Naive thymus-derived CD8-positive, alpha-beta T cell (primary cell): ENCODE measurements around the gene CNR2. TPM values are rescaled to one million over a fixed set of nuclear protein-coding genes. Genes with fewer than 3 reads are reported as not detected.

Experiments used
- ATAC-seq, 2 donors: fragments of 150-1000 bp; cut with Tn5 transposase in 1 of 2; sonication (Bioruptor Pico), chemical (Tn5 transposase) in 1 of 2; 1 replicate in 1 of 2; 2 replicates in 1 of 2; pipeline ENCODE4 v1.10.0; 2021; ENCODE audit warnings: mild to moderate bottlenecking in 2 of 2, moderate library complexity in 2 of 2
- POLR2A ChIA-PET: fragments of 350-600 bp; sonication (Branson Sonifier 250); formaldehyde crosslinking; loops from one replicate; lab custom pipeline; 2021; ENCODE audit warnings: antibody characterized with exemption; lab: Charles Lee
- DNase-seq, 10 donors: peaks; one replicate each; pipeline versions ENCODE4 v3.0.0 to v3.0.0-alpha.2; 2020 to 2022
- H3K27ac Mint-ChIP-seq, 10 donors: one replicate each; pipeline ENCODE4 v1.8.0; 2020 to 2022; ENCODE audit warnings: mild to moderate bottlenecking in 10 of 10, mixed read lengths in 10 of 10, moderate library complexity in 4 of 10, inconsistent platforms in 1 of 10
- H3K27me3 Mint-ChIP-seq, 5 donors: one replicate each; pipeline ENCODE4 v1.8.0; 2021 to 2022; ENCODE audit warnings: mixed read lengths in 5 of 5
- H3K36me3 Mint-ChIP-seq, 3 donors: one replicate each; pipeline ENCODE4 v1.8.0; 2020 to 2022; ENCODE audit warnings: mixed read lengths in 3 of 3, mild to moderate bottlenecking in 2 of 3, inconsistent platforms in 1 of 3
- H3K4me1 Mint-ChIP-seq, 4 donors: one replicate each; pipeline ENCODE4 v1.8.0; 2021 to 2022; ENCODE audit warnings: mixed read lengths in 4 of 4
- H3K4me3 Mint-ChIP-seq, 10 donors: one replicate each; pipeline ENCODE4 v1.8.0; 2020 to 2022; ENCODE audit warnings: mild to moderate bottlenecking in 10 of 10, mixed read lengths in 10 of 10, moderate library complexity in 6 of 10, inconsistent platforms in 1 of 10
- H3K9me3 Mint-ChIP-seq, 9 donors: one replicate each; pipeline ENCODE4 v1.8.0; 2020 to 2022; ENCODE audit warnings: mixed read lengths in 9 of 9, mild to moderate bottlenecking in 3 of 9, inconsistent platforms in 1 of 9, moderate library complexity in 1 of 9
- polyA plus RNA-seq, 3 donors: library from polyadenylated mRNA; unstranded; fragments of 300-500 nt; fragmentation: Illumina TruSeq; gene quantifications; one replicate each; pipeline ENCODE4 v1.2.3, GENCODE V29; 2021
- total RNA-seq, 8 experiments: library from RNA in 2 of 8; stranded (reverse) in 2 of 8; gene quantifications; one replicate each; pipeline ENCODE4 v1.2.3 and lab custom pipeline; 2021 to 2026

Gene CNR2
- total and polyA plus RNA-seq, 5 experiments from 2014 or later, result 0.05 to 3.2 (median 0.99) TPM

GRCh38 chr1:23899070-23899469 is 14.1 kb downstream of the CNR2 start:
- Mint-ChIP-seq H3K27ac (peak overlapping the region in 2 of 10 donors; percentile 8 to 48), H3K9me3 (no peaks in the 10 kb centered on the region), H3K4me1 (peaks cover 6 to 63% (median 24%) of the 10 kb centered on the region in 4 donors), H3K36me3 (no peaks in the 10 kb centered on the region), H3K27me3 (peaks cover 0 to 11% (median 0%) of the 10 kb centered on the region in 5 donors), H3K4me3 (peak overlapping the region in 1 of 10 donors; percentile 53)
- POLR2A ChIA-PET, result no interaction called here
- no peak for DNase-seq
- ATAC-seq, result no peak

GRCh38 chr1:23897083-23897482 is 16.1 kb downstream of the CNR2 start:
- Mint-ChIP-seq H3K27me3 (peaks cover 0 to 5% (median 0%) of the 10 kb centered on the region in 5 donors), H3K36me3 (no peaks in the 10 kb centered on the region), H3K4me3 (peak overlapping the region in 1 of 10 donors; percentile 1), H3K9me3 (no peaks in the 10 kb centered on the region), H3K4me1 (peaks cover 6 to 69% (median 22%) of the 10 kb centered on the region in 4 donors), H3K27ac (peak overlapping the region in 4 of 10 donors; percentile 47 to 82 (median 60))
- ATAC-seq (no peak), DNase-seq (no peak)
- POLR2A ChIA-PET, result interaction anchor here (0.6 to 1.6 kb wide), 2 partner anchors 12 to 63 kb away, joined by 3 read pairs; no protein-coding TSS in a partner anchor

- H3K27ac Mint-ChIP-seq, result peak overlapping the region; percentile 2 to 83 (median 48)
- peak in 6 of 10 donors; percentile 13 to 61 (median 35) for DNase-seq
Measured at GRCh38 chr1:23896491-23896890, 16.7 kb downstream of the CNR2 start.

GRCh38 chr1:23895993-23896392 is 17.2 kb downstream of the CNR2 start:
- DNase-seq, result no peak
- Mint-ChIP-seq H3K4me1 (peaks cover 6 to 70% (median 22%) of the 10 kb centered on the region in 4 donors), H3K27ac (peak overlapping the region; percentile 3 to 83 (median 48)), H3K4me3 (peak overlapping the region in 4 of 10 donors; percentile 20 to 77 (median 24)), H3K27me3 (no peaks in the 10 kb centered on the region), H3K36me3 (no peaks in the 10 kb centered on the region), H3K9me3 (no peaks in the 10 kb centered on the region)
- ATAC-seq, result no peak
- POLR2A ChIA-PET, result no interaction called here

More at GRCh38 chr1:23896491-23896890, 16.7 kb downstream of the CNR2 start:
- POLR2A ChIA-PET, result interaction anchor here (1.6 kb wide), 1 partner anchor 64 kb away, joined by 3 read pairs; no protein-coding TSS in a partner anchor
- H3K9me3 Mint-ChIP-seq, result no peaks in the 10 kb centered on the region
- peak overlapping the region in 8 of 10 donors; percentile 20 to 77 (median 38) for H3K4me3 Mint-ChIP-seq
- peaks cover 6 to 72% (median 22%) of the 10 kb centered on the region in 4 donors for H3K4me1 Mint-ChIP-seq
- no peaks in the 10 kb centered on the region for H3K36me3 Mint-ChIP-seq
- ATAC-seq, result peak; percentile 69 to 97
- H3K27me3 Mint-ChIP-seq, result peaks cover 0 to 4% (median 0%) of the 10 kb centered on the region in 5 donors

- peak overlapping the region in 1 of 10 donors; percentile 29 for H3K27ac Mint-ChIP-seq
- H3K36me3 Mint-ChIP-seq, result no peaks in the 10 kb centered on the region
- no peaks in the 10 kb centered on the region for H3K9me3 Mint-ChIP-seq
- ATAC-seq, result no peak
- no peaks in the 10 kb centered on the region for H3K27me3 Mint-ChIP-seq
- POLR2A ChIA-PET, result no interaction called here
- H3K4me1 Mint-ChIP-seq, result peaks cover 6 to 65% (median 21%) of the 10 kb centered on the region in 4 donors
- no peak overlapping the region for H3K4me3 Mint-ChIP-seq
- DNase-seq, result no peak
Measured at GRCh38 chr1:23895082-23895481, 18.1 kb downstream of the CNR2 start.

GRCh38 chr1:23889074-23889473 is 24.1 kb downstream of the CNR2 start:
- no peak for ATAC-seq
- peak overlapping the region in 1 of 10 donors; percentile 40 for H3K27ac Mint-ChIP-seq
- H3K36me3 Mint-ChIP-seq, result no peaks in the 10 kb centered on the region
- no peak for DNase-seq
- no peaks in the 10 kb centered on the region for H3K27me3 Mint-ChIP-seq
- H3K4me1 Mint-ChIP-seq, result peaks cover 0 to 40% (median 0%) of the 10 kb centered on the region in 4 donors
- no peaks in the 10 kb centered on the region for H3K9me3 Mint-ChIP-seq
- H3K4me3 Mint-ChIP-seq, result no peak overlapping the region
- POLR2A ChIA-PET, result no interaction called here

- no peak for DNase-seq
- POLR2A ChIA-PET, result interaction anchor here (0.6 kb wide), 1 partner anchor 12 kb away, joined by 3 read pairs; no protein-coding TSS in a partner anchor
- peaks cover 0 to 22% (median 0%) of the 10 kb centered on the region in 4 donors for H3K4me1 Mint-ChIP-seq
- no peak overlapping the region for H3K27ac Mint-ChIP-seq
- H3K9me3 Mint-ChIP-seq, result peaks cover 0 to 1% (median 0%) of the 10 kb centered on the region in 9 donors
- no peak overlapping the region for H3K4me3 Mint-ChIP-seq
- H3K27me3 Mint-ChIP-seq, result no peaks in the 10 kb centered on the region
- H3K36me3 Mint-ChIP-seq, result no peaks in the 10 kb centered on the region
- no peak for ATAC-seq
Measured at GRCh38 chr1:23885222-23885621, 27.9 kb downstream of the CNR2 start.

- peaks cover 0 to 24% (median 13%) of the 10 kb centered on the region in 9 donors for H3K9me3 Mint-ChIP-seq
- no peak overlapping the region for H3K27ac Mint-ChIP-seq
Measured at GRCh38 chr1:23882746-23883145, 30.4 kb downstream of the CNR2 start.

GRCh38 chr1:23879809-23880208 is 33.4 kb downstream of the CNR2 start:
- Mint-ChIP-seq H3K27me3 (no peaks in the 10 kb centered on the region), H3K27ac (no peak overlapping the region), H3K4me1 (peaks cover 0 to 1% (median 0%) of the 10 kb centered on the region in 4 donors), H3K4me3 (no peak overlapping the region), H3K9me3 (peaks cover 0 to 33% (median 16%) of the 10 kb centered on the region in 9 donors), H3K36me3 (peaks cover 0 to 21% (median 15%) of the 10 kb centered on the region in 3 donors)
- DNase-seq (no peak), ATAC-seq (no peak)
- POLR2A ChIA-PET, result no interaction called here

More at GRCh38 chr1:23882746-23883145, 30.4 kb downstream of the CNR2 start:
- POLR2A ChIA-PET, result no interaction called here
- no peak overlapping the region for H3K4me3 Mint-ChIP-seq
- H3K4me1 Mint-ChIP-seq, result peaks cover 0 to 5% (median 0%) of the 10 kb centered on the region in 4 donors
- ATAC-seq (no peak), DNase-seq (no peak)
- no peaks in the 10 kb centered on the region for H3K27me3 Mint-ChIP-seq
- H3K36me3 Mint-ChIP-seq, result peaks cover 0 to 15% (median 8%) of the 10 kb centered on the region in 3 donors

- peaks cover 0 to 1% (median 0%) of the 10 kb centered on the region in 5 donors for H3K27me3 Mint-ChIP-seq
- peaks cover 0 to 1% (median 0%) of the 10 kb centered on the region in 4 donors for H3K4me1 Mint-ChIP-seq
- peak overlapping the region in 1 of 10 donors; percentile 38 for H3K4me3 Mint-ChIP-seq
- H3K9me3 Mint-ChIP-seq, result peaks cover 0 to 33% (median 16%) of the 10 kb centered on the region in 9 donors
- no peak overlapping the region for H3K27ac Mint-ChIP-seq
- DNase-seq, result no peak
- POLR2A ChIA-PET, result no interaction called here
- H3K36me3 Mint-ChIP-seq, result peaks cover 0 to 21% (median 15%) of the 10 kb centered on the region in 3 donors
- no peak for ATAC-seq
Measured at GRCh38 chr1:23878668-23879067, 34.5 kb downstream of the CNR2 start.

GRCh38 chr1:23875382-23875781 is 37.8 kb downstream of the CNR2 start:
- no peak overlapping the region for H3K27ac Mint-ChIP-seq
- H3K36me3 Mint-ChIP-seq, result peaks cover 0 to 21% (median 15%) of the 10 kb centered on the region in 3 donors
- no peak overlapping the region for H3K4me3 Mint-ChIP-seq
- peaks cover 0 to 33% (median 16%) of the 10 kb centered on the region in 9 donors for H3K9me3 Mint-ChIP-seq
- peaks cover 0 to 1% (median 0%) of the 10 kb centered on the region in 5 donors for H3K27me3 Mint-ChIP-seq
- POLR2A ChIA-PET, result no interaction called here
- ATAC-seq (no peak), DNase-seq (no peak)
- H3K4me1 Mint-ChIP-seq, result peaks cover 0 to 1% (median 0%) of the 10 kb centered on the region in 4 donors

GRCh38 chr1:23872421-23872820 is 40.7 kb downstream of the CNR2 start:
- DNase-seq (no peak), ATAC-seq (no peak)
- Mint-ChIP-seq H3K9me3 (peaks cover 0 to 7% (median 3%) of the 10 kb centered on the region in 9 donors), H3K4me1 (peaks cover 10 to 18% (median 13%) of the 10 kb centered on the region in 4 donors), H3K27me3 (peaks cover 0 to 1% (median 0%) of the 10 kb centered on the region in 5 donors), H3K4me3 (no peak overlapping the region), H3K27ac (no peak overlapping the region), H3K36me3 (peaks cover 0 to 5% (median 3%) of the 10 kb centered on the region in 3 donors)
- POLR2A ChIA-PET, result interaction anchor here (1.0 kb wide), 1 partner anchor 47 kb away, joined by 3 read pairs; the partner anchor contains the start of gene HMGCL

GRCh38 chr1:23869051-23869450 is 44.1 kb downstream of the CNR2 start:
- Mint-ChIP-seq H3K36me3 (peaks cover 0 to 14% (median 3%) of the 10 kb centered on the region in 3 donors), H3K27ac (peak overlapping the region in 8 of 10 donors; percentile 85 to 97 (median 94)), H3K4me1 (peaks cover 13 to 40% (median 31%) of the 10 kb centered on the region in 4 donors), H3K4me3 (peak overlapping the region; percentile 79 to 93 (median 86)), H3K9me3 (no peaks in the 10 kb centered on the region), H3K27me3 (peaks cover 0 to under 1% (median 0%) of the 10 kb centered on the region in 5 donors)
- ATAC-seq, result no peak
- no peak for DNase-seq
- POLR2A ChIA-PET, result interaction anchor here (0.9 to 1.8 kb wide), 4 partner anchors 44 to 126 kb away, joined by 3 to 10 read pairs (median 4); partner anchors contain the start of genes CNR2, ELOA and HMGCL
